ENCODE data around the gene HSPB6.
"Not testable (repeated sequence)": the region's sequence is repeated elsewhere in the genome, so short reads cannot be mapped to it uniquely, and the experiment has no call there.

Gene HSPB6, protein sequence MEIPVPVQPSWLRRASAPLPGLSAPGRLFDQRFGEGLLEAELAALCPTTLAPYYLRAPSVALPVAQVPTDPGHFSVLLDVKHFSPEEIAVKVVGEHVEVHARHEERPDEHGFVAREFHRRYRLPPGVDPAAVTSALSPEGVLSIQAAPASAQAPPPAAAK

GRCh38 chr19:35756377-35757230, at the start of gene HSPB6:
TSS of gene HSPB6 (minus strand) at chr19:35757029. CDS start at chr19:35757008, 21 bp downstream.
- no peak for DNase-seq

DNA sequence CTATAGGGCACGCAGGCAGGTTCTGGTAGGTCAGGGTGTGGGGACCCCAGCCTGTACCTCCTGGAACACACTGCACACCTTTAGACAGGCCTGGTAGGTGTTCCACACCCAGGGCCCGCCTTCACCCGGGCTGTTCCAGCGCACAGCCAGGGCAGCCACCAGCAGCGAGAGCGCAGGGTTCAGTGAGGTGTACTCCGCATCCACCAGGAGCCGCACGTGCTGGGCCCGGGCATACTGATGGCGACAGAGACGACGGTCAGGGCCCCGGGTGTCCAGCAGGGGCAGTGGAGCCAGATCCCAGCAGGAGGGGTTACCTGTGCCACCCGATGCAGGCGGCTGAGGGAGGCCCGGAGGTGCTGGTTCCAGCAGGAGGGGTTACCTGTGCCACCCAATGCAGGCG, 49.8 kb upstream of the HSPB6 start:
- DNase-seq: no peak

GRCh38 chr19:35805526-35806102, 48.8 kb upstream of the HSPB6 start:
- no peak for DNase-seq

DNA sequence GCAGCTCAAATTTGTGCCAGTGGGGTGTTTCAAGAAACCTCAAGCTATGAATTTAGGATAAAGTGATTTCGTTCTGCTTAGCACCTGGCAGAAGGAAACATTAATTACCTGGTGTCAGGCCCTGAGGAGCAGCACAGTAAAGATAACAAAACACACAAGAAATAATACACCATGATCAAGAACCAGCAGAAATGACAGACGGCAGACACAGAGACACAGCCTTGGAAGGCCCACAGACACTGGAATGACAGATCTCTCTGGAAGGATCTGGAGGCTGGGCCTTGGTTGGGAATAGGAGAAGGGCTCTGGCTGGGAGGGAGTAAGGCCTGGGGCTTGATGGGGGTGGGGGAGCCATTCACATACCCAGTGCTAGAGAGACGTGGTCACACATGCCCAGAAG, 45.0 kb upstream of the HSPB6 start:
- no peak for DNase-seq

GRCh38 chr19:35797663-35798062, 40.8 kb upstream of the HSPB6 start:
- no peak for DNase-seq

- DNase-seq: no peak
These were observed 40.1 kb upstream of the HSPB6 start for GRCh38 chr19:35796645-35797542.

- not testable (repeated sequence) for DNase-seq
These were observed 38.7 kb upstream of the HSPB6 start for GRCh38 chr19:35795564-35795963.

DNA sequence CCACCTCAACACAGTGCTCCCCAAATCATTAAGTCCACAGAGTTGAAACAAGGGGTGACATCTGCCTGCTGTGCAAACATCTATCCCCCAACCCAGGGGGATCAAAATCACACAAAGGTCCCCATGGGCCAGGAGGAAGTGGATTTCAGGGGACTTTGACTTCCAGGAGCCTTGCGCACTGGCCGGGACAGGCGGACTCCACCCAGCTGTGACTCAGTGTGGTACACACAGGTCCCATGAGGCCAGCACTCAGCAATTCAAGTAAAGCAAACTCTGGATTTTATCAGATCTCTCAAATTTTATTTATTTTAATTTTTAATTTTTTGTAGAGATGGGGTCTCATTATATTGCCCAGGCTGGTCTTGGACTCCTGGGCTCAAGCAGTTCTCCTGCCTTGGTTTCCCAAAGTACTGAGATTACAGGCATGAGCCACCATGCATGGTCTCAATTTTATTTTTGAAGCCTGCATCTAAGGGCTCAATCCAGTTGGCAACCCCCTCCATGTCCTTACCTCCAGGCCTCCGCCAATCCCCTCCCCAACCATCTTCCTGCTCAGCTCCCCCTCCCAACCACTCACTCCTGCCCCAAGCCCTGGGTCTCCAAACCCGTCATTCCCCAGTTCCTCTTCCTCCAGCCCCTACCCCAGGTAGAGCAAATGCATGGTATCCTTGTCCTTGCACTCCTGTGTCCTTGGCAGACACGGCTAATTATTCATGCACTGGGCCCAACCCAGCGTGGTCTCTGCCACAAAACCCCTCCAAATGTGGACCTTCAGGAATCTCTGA, 36.7 kb upstream of the HSPB6 start:
- no peak for DNase-seq

- no peak for DNase-seq
These were observed 36.1 kb upstream of the HSPB6 start for GRCh38 chr19:35792888-35793287.

DNA sequence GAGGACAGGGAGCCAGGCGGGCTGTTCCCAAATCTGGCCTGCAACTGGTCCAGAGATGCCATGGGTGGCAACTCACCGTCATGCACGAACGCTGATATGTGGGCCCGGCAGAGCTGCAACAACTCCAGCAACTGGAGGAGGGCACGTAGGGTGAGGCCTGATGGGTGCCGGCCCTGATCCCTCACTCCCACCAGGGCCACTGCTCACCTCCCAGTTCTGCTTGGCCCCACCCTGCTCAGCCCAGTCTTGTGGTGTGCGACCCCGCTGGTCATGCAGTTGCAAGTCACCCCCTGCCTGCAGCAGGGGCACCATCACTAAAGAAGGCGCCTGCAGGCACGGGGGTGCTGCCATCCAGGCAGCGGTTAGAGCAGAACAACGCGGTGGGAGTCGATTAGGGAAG, 35.5 kb upstream of the HSPB6 start:
- DNase-seq: no peak

GRCh38 chr19:35791814-35792279, 35.0 kb upstream of the HSPB6 start:
- no peak for DNase-seq

- DNase-seq: peak; percentile 9
These were observed 34.4 kb upstream of the HSPB6 start for GRCh38 chr19:35790981-35791813.

GRCh38 chr19:35789978-35790944, 33.4 kb upstream of the HSPB6 start:
- no peak for DNase-seq

DNA sequence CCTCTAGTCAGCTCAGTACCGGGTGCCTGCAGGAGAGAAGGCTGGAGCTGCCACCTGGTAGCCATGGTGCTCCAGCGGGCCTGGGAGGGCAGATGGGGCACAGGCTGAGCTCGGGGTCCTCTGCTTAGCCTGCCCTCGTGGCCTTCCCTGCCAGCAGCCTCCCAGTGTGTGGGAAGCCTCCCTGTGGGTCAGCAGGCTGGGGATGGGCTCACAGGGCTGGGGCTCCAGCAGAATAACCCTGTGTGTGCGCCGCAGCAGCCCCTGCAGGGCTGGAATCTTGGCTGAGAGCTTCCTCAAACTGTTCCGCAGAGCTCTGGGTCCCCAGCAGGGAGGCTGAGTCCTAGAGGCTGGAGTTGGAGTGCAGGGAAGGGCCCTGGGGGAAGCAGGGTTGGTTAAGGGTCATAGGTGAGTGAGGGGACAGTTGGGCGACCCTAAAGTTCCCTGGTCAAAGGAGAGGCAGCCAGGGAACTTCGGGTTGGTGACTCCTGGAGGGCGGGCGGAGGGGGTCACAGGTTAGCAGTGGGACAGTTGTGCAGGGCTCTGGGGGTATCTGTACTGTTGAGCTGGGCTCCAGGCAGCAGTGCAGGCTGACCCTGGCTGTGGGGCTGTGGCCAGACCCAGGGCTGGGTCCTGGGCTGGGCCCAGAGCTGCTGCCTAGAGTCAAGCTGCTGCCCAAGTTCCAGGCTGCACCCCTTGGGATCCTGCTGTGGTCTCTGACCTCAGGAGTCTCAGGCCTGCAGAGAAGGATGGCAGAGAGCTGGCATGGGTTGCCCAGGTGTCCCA, 32.6 kb upstream of the HSPB6 start:
- no peak for DNase-seq

DNA sequence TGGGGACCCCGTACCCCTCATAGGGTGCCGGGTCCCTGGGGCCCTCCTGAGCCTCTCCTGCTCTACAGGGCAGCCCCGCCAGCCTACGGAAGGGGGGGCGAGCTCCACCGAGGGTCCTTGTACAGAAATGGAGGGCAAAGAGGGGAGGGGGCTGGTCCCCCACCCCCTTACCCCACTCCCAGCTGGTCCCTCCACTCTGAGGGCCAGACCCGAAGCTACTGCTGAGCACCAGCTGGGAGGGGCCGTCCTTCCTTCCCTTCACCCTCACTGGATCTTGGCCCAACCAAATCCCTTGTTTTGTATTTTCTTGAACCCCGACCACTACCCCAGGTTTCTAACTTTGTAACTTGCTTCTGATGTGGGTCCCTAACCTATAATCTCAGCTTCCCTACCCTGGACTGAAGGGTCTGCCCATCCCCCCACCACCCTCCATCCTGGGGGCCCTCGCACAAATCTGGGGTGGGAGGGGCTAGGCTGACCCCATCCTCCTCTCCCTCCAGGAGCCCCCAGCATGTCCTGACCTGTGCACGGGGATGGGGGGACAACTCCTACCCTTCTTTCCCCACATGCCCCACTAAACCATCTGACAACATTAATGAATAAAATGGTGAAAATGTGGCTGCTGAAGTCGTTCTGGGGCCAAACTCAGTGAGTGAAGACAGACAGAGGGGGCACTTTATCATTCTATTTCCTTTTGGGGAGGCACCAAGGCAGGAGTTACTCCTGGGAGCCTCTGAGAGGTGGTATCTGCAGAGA, 31.6 kb upstream of the HSPB6 start:
- no peak for DNase-seq

GRCh38 chr19:35787227-35787799, 30.5 kb upstream of the HSPB6 start:
- DNase-seq: no peak

DNA sequence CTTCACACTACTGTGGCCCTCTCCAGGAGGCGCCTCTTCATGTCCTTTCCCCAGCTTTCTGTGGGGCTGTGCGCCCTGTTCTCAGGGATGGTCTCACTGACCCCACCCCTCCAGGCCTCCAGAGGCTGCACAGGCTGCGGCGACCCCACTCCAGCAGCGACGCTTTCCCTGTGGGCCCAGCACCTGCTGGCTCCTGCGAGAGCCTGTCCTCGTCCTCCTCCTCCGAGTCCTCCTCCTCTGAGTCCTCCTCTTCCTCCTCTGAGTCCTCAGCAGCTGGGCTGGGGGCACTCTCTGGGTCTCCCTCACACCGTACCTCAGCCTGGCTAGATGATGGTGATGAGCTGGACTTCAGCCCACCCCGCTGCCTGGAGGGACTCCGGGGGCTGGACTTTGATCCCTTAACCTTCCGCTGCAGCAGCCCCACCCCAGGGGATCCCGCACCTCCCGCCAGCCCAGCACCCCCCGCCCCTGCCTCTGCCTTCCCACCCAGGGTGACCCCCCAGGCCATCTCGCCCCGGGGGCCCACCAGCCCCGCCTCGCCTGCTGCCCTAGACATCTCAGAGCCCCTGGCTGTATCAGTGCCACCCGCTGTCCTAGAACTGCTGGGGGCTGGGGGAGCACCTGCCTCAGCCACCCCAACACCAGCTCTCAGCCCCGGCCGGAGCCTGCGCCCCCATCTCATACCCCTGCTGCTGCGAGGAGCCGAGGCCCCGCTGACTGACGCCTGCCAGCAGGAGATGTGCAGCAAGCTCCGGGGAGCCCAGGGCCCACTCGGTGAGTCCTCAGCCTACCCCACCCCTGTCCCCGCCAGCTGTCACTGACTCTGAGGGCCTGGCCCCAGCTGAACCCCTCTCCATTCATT, 29.7 kb upstream of the HSPB6 start:
- no peak for DNase-seq

Measured in NCI-H1436 (cell line).